Activated naive CD4-positive, alpha-beta T cell treated with anti-CD3 and anti-CD28 coated beads, Interleukin-2, amount 50 U/mL, for 72 hours (primary cell): ENCODE data around the gene MYO10. TPM values are rescaled to one million over a fixed set of nuclear protein-coding genes. Genes with fewer than 3 reads are reported as not detected.
"Not testable (repeated sequence)": the region's sequence is repeated elsewhere in the genome, so short reads cannot be mapped to it uniquely, and the experiment has no call there.

Source experiments
- ATAC-seq, 2 donors: fragments of 150-1000 bp; cut with Tn5 transposase; 2 replicates each; pipeline ENCODE4 v1.10.0; 2021; ENCODE audit warnings: mild to moderate bottlenecking in 2 of 2, moderate library complexity in 2 of 2
- DNase-seq, 2 donors: peaks; one replicate each; pipeline ENCODE4 v3.0.0; 2021 to 2022; ENCODE audit warnings: low spot score in 2 of 2
- H3K27ac Mint-ChIP-seq, 2 donors: one replicate each; pipeline ENCODE4 v1.8.0; 2022; ENCODE audit warnings: mild to moderate bottlenecking in 2 of 2, mixed read lengths in 2 of 2
- H3K36me3 Mint-ChIP-seq, 2 donors: one replicate each; pipeline ENCODE4 v1.8.0; 2022; ENCODE audit warnings: mixed read lengths in 2 of 2
- H3K9me3 Mint-ChIP-seq, 2 donors: one replicate each; pipeline ENCODE4 v1.8.0; 2022; ENCODE audit warnings: mixed read lengths in 2 of 2
- total RNA-seq, 2 donors: library from RNA; stranded (reverse); gene quantifications; one replicate each; pipeline ENCODE4 v1.2.3, GENCODE V29; 2022

The MYO10 gene
- total RNA-seq, 2 donors from 2014 or later = 0.11 to 1.5 TPM

- no peaks in the 10 kb centered on the region for H3K36me3 Mint-ChIP-seq
- ATAC-seq (no peak), DNase-seq (no peak)
- H3K9me3 Mint-ChIP-seq = no peaks in the 10 kb centered on the region
- H3K27ac Mint-ChIP-seq = no peak overlapping the region
These were observed 159.4 kb downstream of the MYO10 start for GRCh38 chr5:16776611-16777251.

- ATAC-seq = no peak
- no peak overlapping the region for H3K27ac Mint-ChIP-seq
- H3K36me3 Mint-ChIP-seq = no peaks in the 10 kb centered on the region
- DNase-seq = no peak
- no peaks in the 10 kb centered on the region for H3K9me3 Mint-ChIP-seq
These were observed 161.3 kb downstream of the MYO10 start for GRCh38 chr5:16774806-16775205.

GRCh38 chr5:16773991-16774390 is 162.1 kb downstream of the MYO10 start:
- H3K36me3 Mint-ChIP-seq = no peaks in the 10 kb centered on the region
- ATAC-seq (no peak), DNase-seq (no peak)
- H3K27ac Mint-ChIP-seq = no peak overlapping the region
- no peaks in the 10 kb centered on the region for H3K9me3 Mint-ChIP-seq

- no peaks in the 10 kb centered on the region for H3K36me3 Mint-ChIP-seq
- H3K9me3 Mint-ChIP-seq = no peaks in the 10 kb centered on the region
- ATAC-seq = no peak
- no peak for DNase-seq
- no peak overlapping the region for H3K27ac Mint-ChIP-seq
These were observed 163.5 kb downstream of the MYO10 start for GRCh38 chr5:16772556-16772955.

GRCh38 chr5:16768184-16768583 is 167.9 kb downstream of the MYO10 start:
- H3K27ac Mint-ChIP-seq = no peak overlapping the region
- H3K9me3 Mint-ChIP-seq = no peaks in the 10 kb centered on the region
- no peaks in the 10 kb centered on the region for H3K36me3 Mint-ChIP-seq
- ATAC-seq = no peak
- no peak for DNase-seq

GRCh38 chr5:16763211-16763610 is 172.9 kb downstream of the MYO10 start:
- DNase-seq = no peak
- ATAC-seq = no peak
- no peaks in the 10 kb centered on the region for H3K36me3 Mint-ChIP-seq
- no peaks in the 10 kb centered on the region for H3K9me3 Mint-ChIP-seq
- no peak overlapping the region for H3K27ac Mint-ChIP-seq

GRCh38 chr5:16759147-16759773 is 176.8 kb downstream of the MYO10 start:
- Mint-ChIP-seq H3K36me3 (no peaks in the 10 kb centered on the region), H3K27ac (peak overlapping the region in 1 of 2 donors; percentile 78), H3K9me3 (no peaks in the 10 kb centered on the region)
- DNase-seq = no peak
- ATAC-seq = peak; percentile 47 to 80

- Mint-ChIP-seq H3K9me3 (no peaks in the 10 kb centered on the region), H3K36me3 (no peaks in the 10 kb centered on the region), H3K27ac (no peak overlapping the region)
- ATAC-seq = no peak
- no peak for DNase-seq
These were observed 178.0 kb downstream of the MYO10 start for GRCh38 chr5:16757989-16758501.

GRCh38 chr5:16757577-16757976 is 178.5 kb downstream of the MYO10 start:
- not testable (repeated sequence) for ATAC-seq, H3K9me3 Mint-ChIP-seq, DNase-seq, H3K36me3 Mint-ChIP-seq, H3K27ac Mint-ChIP-seq

GRCh38 chr5:16757146-16757545 is 178.9 kb downstream of the MYO10 start:
- Mint-ChIP-seq H3K27ac (no peak overlapping the region), H3K9me3 (no peaks in the 10 kb centered on the region), H3K36me3 (no peaks in the 10 kb centered on the region)
- ATAC-seq (no peak), DNase-seq (no peak)

GRCh38 chr5:16756692-16757091 is 179.4 kb downstream of the MYO10 start:
- H3K9me3 Mint-ChIP-seq = no peaks in the 10 kb centered on the region
- no peak overlapping the region for H3K27ac Mint-ChIP-seq
- ATAC-seq (no peak), DNase-seq (no peak)
- no peaks in the 10 kb centered on the region for H3K36me3 Mint-ChIP-seq

- ATAC-seq = no peak
- Mint-ChIP-seq H3K36me3 (no peaks in the 10 kb centered on the region), H3K9me3 (no peaks in the 10 kb centered on the region), H3K27ac (no peak overlapping the region)
- DNase-seq = no peak
These were observed 180.4 kb downstream of the MYO10 start for GRCh38 chr5:16755641-16756040.

GRCh38 chr5:16754601-16755000 is 181.5 kb downstream of the MYO10 start:
- Mint-ChIP-seq H3K36me3 (no peaks in the 10 kb centered on the region), H3K9me3 (no peaks in the 10 kb centered on the region), H3K27ac (no peak overlapping the region)
- ATAC-seq (no peak), DNase-seq (no peak)

- no peaks in the 10 kb centered on the region for H3K36me3 Mint-ChIP-seq
- DNase-seq = no peak
- H3K27ac Mint-ChIP-seq = no peak overlapping the region
- no peak for ATAC-seq
- no peaks in the 10 kb centered on the region for H3K9me3 Mint-ChIP-seq
These were observed 182.0 kb downstream of the MYO10 start for GRCh38 chr5:16754086-16754485.

- Mint-ChIP-seq H3K36me3 (no peaks in the 10 kb centered on the region), H3K27ac (no peak overlapping the region), H3K9me3 (no peaks in the 10 kb centered on the region)
- no peak for DNase-seq
- no peak for ATAC-seq
These were observed 185.6 kb downstream of the MYO10 start for GRCh38 chr5:16750445-16750844.

- H3K27ac Mint-ChIP-seq = no peak overlapping the region
- no peak for DNase-seq
- H3K36me3 Mint-ChIP-seq = no peaks in the 10 kb centered on the region
- no peaks in the 10 kb centered on the region for H3K9me3 Mint-ChIP-seq
- no peak for ATAC-seq
These were observed 186.5 kb downstream of the MYO10 start for GRCh38 chr5:16749626-16750025.

- H3K36me3 Mint-ChIP-seq = no peaks in the 10 kb centered on the region
- DNase-seq = no peak
- ATAC-seq = no peak
- peak overlapping the region in 1 of 2 donors; percentile 22 for H3K27ac Mint-ChIP-seq
- H3K9me3 Mint-ChIP-seq = no peaks in the 10 kb centered on the region
These were observed 191.8 kb downstream of the MYO10 start for GRCh38 chr5:16744164-16744880.
